Panc1 (cell line): ENCODE results near the gene NPAS3.

Experiments used
- POLR2AphosphoS5 ChIP-seq: IDR thresholded peaks from 2 replicates; pipeline ENCODE4 v1.6.1; 2012; ENCODE audit warnings: mild to moderate bottlenecking, low read depth, low read length, moderate library complexity
- SIN3A ChIP-seq: IDR thresholded peaks from 2 replicates; pipeline ENCODE4 v1.6.1; 2012; ENCODE audit warnings: low read depth, mild to moderate bottlenecking, low read length, moderate library complexity, borderline replicate concordance; ENCODE audit not compliant: insufficient read depth
- TCF7L2 ChIP-seq: IDR thresholded peaks from 2 replicates; pipeline ENCODE4 v1.6.1; 2011; ENCODE audit warnings: mild to moderate bottlenecking, low read depth, low read length, inconsistent platforms
- TF ChIP-seq, protein P1 (sequence below): fragments of 450-650 bp; IDR thresholded peaks from 2 replicates; pipeline ENCODE4 v1.5.1; 2017; ENCODE audit warnings: mild to moderate bottlenecking
- TF ChIP-seq, protein P2 (sequence below), 2 experiments: IDR thresholded peaks; 2 replicates each; pipeline ENCODE4 v1.6.1; 2011 to 2012; ENCODE audit warnings: low read depth in 2 of 2, control low read depth in 1 of 2, low read length in 1 of 2, mild to moderate bottlenecking in 1 of 2, moderate library complexity in 1 of 2; ENCODE audit not compliant: insufficient read depth in 1 of 2

DNA sequence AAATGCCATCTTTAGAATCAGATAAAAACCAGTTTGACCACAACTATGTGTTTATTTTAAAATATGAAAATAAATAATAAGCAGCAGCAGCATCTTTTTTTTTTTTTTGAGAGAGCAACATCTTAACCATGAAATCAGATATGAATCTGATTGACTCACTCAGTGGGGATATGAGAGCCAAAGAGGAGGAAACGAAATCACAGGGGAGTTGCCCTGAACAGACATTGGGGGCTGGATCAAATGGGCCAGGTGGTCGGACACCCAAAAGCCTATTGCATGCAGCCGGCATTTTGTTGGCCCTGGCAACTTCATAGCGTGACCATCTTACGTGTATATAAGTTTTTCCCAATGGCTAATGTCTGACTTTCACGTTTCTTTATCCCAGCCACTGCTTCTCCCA, 321.1 kb downstream of the NPAS3 start:
- TF ChIP-seq, protein P1, sequence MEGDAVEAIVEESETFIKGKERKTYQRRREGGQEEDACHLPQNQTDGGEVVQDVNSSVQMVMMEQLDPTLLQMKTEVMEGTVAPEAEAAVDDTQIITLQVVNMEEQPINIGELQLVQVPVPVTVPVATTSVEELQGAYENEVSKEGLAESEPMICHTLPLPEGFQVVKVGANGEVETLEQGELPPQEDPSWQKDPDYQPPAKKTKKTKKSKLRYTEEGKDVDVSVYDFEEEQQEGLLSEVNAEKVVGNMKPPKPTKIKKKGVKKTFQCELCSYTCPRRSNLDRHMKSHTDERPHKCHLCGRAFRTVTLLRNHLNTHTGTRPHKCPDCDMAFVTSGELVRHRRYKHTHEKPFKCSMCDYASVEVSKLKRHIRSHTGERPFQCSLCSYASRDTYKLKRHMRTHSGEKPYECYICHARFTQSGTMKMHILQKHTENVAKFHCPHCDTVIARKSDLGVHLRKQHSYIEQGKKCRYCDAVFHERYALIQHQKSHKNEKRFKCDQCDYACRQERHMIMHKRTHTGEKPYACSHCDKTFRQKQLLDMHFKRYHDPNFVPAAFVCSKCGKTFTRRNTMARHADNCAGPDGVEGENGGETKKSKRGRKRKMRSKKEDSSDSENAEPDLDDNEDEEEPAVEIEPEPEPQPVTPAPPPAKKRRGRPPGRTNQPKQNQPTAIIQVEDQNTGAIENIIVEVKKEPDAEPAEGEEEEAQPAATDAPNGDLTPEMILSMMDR, result no peak
- no peak for TF ChIP-seq SIN3A
- TF ChIP-seq, protein P2, sequence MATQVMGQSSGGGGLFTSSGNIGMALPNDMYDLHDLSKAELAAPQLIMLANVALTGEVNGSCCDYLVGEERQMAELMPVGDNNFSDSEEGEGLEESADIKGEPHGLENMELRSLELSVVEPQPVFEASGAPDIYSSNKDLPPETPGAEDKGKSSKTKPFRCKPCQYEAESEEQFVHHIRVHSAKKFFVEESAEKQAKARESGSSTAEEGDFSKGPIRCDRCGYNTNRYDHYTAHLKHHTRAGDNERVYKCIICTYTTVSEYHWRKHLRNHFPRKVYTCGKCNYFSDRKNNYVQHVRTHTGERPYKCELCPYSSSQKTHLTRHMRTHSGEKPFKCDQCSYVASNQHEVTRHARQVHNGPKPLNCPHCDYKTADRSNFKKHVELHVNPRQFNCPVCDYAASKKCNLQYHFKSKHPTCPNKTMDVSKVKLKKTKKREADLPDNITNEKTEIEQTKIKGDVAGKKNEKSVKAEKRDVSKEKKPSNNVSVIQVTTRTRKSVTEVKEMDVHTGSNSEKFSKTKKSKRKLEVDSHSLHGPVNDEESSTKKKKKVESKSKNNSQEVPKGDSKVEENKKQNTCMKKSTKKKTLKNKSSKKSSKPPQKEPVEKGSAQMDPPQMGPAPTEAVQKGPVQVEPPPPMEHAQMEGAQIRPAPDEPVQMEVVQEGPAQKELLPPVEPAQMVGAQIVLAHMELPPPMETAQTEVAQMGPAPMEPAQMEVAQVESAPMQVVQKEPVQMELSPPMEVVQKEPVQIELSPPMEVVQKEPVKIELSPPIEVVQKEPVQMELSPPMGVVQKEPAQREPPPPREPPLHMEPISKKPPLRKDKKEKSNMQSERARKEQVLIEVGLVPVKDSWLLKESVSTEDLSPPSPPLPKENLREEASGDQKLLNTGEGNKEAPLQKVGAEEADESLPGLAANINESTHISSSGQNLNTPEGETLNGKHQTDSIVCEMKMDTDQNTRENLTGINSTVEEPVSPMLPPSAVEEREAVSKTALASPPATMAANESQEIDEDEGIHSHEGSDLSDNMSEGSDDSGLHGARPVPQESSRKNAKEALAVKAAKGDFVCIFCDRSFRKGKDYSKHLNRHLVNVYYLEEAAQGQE (IDR thresholded peaks at IDR 0.05; ENCODE audit: insufficient read depth in 1 of 2, low read depth in 2 of 2, low read length in 1 of 2), result no peak
- TF ChIP-seq POLR2AphosphoS5, result no peak
- TF ChIP-seq TCF7L2, result no peak
